Measurements from ENCODE around the gene DCC. TPM values are rescaled to one million over a fixed set of nuclear protein-coding genes. Genes with fewer than 3 reads are reported as not detected.

DCC gene
- polyA plus RNA-seq, 1 of the 3 experiments (the other 2 are of a cell fraction) = 0.20 TPM

DNA sequence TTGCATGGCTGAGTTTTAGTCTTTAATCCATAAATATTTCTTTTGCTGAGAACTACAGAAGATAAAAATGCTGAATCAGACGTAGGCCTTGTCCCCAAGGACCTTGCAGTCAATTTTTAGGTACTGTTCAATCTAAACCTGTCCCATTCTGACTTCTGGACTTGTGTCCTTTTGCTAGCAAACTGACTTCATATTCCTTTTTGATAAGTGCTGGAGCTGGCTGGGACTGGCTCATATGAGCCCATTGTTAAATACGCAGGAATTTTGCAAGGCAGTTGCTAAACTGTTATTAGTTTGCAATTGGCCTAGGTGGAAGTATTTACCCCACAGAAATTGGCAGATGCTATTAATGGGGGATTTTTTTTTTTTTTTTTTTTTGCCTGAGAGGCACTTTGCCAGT, 941.4 kb downstream of the DCC start:
- H3K4me1 ChIP-seq (ENCODE audit: control insufficient read depth in 1 of 2, insufficient read depth in 2 of 2, low read depth in 1 of 2, low read length in 1 of 2) = no peaks in the 10 kb centered on the region
- H3K9me3 ChIP-seq = no peaks in the 10 kb centered on the region; the same call in none of the 2 replicates
- no peak overlapping the region for H3K4me2 ChIP-seq
- H4K20me1 ChIP-seq (ENCODE audit: insufficient read depth) = no peaks in the 10 kb centered on the region
- no peak for DNase-seq
- no peaks in the 10 kb centered on the region for H3F3A ChIP-seq (replicated peaks; ENCODE audit: insufficient read depth)
- no peaks in the 10 kb centered on the region for H3K27me3 ChIP-seq (ENCODE audit: insufficient read depth)
- 31% methylated on average over 2 of the region's 2 CpGs for WGBS (ENCODE audit: low lambda C conversion rate)
- POLR2A ChIA-PET = no interaction called here
- no peak overlapping the region for H2AFZ ChIP-seq (ENCODE audit: low read depth)
- CTCF ChIA-PET = no interaction called here
- H3K79me2 ChIP-seq (ENCODE audit: insufficient read depth) = no peaks in the 10 kb centered on the region
- no peak overlapping the region for H3K27ac ChIP-seq (ENCODE audit: low read depth in 2 of 2, low read length in 1 of 2)
- no peak for TF ChIP-seq ELF1 (IDR thresholded peaks at IDR 0.05)
- TF ChIP-seq, protein P1, sequence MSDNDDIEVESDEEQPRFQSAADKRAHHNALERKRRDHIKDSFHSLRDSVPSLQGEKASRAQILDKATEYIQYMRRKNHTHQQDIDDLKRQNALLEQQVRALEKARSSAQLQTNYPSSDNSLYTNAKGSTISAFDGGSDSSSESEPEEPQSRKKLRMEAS (IDR thresholded peaks at IDR 0.05; ENCODE audit: low read depth) = no peak
- TF ChIP-seq FOSL2 (IDR thresholded peaks at IDR 0.05; ENCODE audit: borderline replicate concordance, low read depth) = no peak
- TF ChIP-seq SIN3A (IDR thresholded peaks at IDR 0.05; ENCODE audit: borderline replicate concordance, low read depth, low read length) = no peak
- no peak for TF ChIP-seq FOXJ3 (CRISPR knock-in tag; IDR thresholded peaks at IDR 0.05)
- no peak for TF ChIP-seq TAF1 (IDR thresholded peaks at IDR 0.05; ENCODE audit: borderline replicate concordance, low read depth, low read length)
- TF ChIP-seq, protein P2, sequence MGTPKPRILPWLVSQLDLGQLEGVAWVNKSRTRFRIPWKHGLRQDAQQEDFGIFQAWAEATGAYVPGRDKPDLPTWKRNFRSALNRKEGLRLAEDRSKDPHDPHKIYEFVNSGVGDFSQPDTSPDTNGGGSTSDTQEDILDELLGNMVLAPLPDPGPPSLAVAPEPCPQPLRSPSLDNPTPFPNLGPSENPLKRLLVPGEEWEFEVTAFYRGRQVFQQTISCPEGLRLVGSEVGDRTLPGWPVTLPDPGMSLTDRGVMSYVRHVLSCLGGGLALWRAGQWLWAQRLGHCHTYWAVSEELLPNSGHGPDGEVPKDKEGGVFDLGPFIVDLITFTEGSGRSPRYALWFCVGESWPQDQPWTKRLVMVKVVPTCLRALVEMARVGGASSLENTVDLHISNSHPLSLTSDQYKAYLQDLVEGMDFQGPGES (IDR thresholded peaks at IDR 0.05; ENCODE audit: low read depth, low read length) = no peak
- no peaks in the 10 kb centered on the region for H3K36me3 ChIP-seq (replicated peaks in 1 of 2; ENCODE audit: control insufficient read depth in 1 of 2, insufficient read depth in 2 of 2, low read length in 1 of 2)
- H3K9ac ChIP-seq = no peak overlapping the region
- no peak overlapping the region for H3K4me3 ChIP-seq (ENCODE audit: low read depth in 2 of 2, low read length in 1 of 2)
- H3K9me2 ChIP-seq = no peaks in the 10 kb centered on the region

DNA sequence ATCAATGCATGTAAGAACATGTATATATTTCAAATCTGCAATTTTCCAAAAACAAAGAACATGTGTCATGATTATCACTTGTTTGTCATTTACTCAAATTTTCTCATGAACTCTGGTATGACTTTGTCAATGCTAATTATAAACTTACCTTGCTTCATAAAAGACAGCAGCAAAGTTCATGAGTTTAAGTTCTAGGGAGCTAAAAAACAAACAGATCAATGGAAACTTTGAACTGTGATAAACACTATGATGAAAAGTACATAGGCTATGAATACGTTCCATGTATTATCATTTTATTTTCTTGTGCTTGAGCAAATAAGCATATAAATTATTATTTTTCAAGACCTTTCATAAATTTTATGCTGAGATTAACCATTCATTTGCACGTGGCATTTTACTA, 943.7 kb downstream of the DCC start:
- 24% methylated on average over 2 of the region's 2 CpGs for WGBS (ENCODE audit: low lambda C conversion rate)
- Histone ChIP-seq H3K9me3 (no peaks in the 10 kb centered on the region; the same call in none of the 2 replicates), H3K36me3 (replicated peaks in 1 of 2; ENCODE audit: control insufficient read depth in 1 of 2, insufficient read depth in 2 of 2, low read length in 1 of 2) (no peaks in the 10 kb centered on the region), H3K27me3 (ENCODE audit: insufficient read depth) (no peaks in the 10 kb centered on the region), H3K4me2 (no peak overlapping the region), H4K20me1 (ENCODE audit: insufficient read depth) (no peaks in the 10 kb centered on the region), H3K4me1 (ENCODE audit: control insufficient read depth in 1 of 2, insufficient read depth in 2 of 2, low read depth in 1 of 2, low read length in 1 of 2) (no peaks in the 10 kb centered on the region), H3K27ac (ENCODE audit: low read depth in 2 of 2, low read length in 1 of 2) (no peak overlapping the region), H3F3A (replicated peaks; ENCODE audit: insufficient read depth) (no peaks in the 10 kb centered on the region), H3K9ac (no peak overlapping the region), H2AFZ (ENCODE audit: low read depth) (no peak overlapping the region), H3K4me3 (ENCODE audit: low read depth in 2 of 2, low read length in 1 of 2) (no peak overlapping the region), H3K9me2 (no peaks in the 10 kb centered on the region), H3K79me2 (ENCODE audit: insufficient read depth) (no peaks in the 10 kb centered on the region)
- TF ChIP-seq TAF1 (IDR thresholded peaks at IDR 0.05; ENCODE audit: borderline replicate concordance, low read depth, low read length) (no peak), RAD21 (IDR thresholded peaks at IDR 0.05; ENCODE audit: low read length) (no peak), FOXM1 (IDR thresholded peaks at IDR 0.05; ENCODE audit: low read depth) (no peak), GABPA (IDR thresholded peaks at IDR 0.05; ENCODE audit: low read depth) (no peak), MXI1 (IDR thresholded peaks at IDR 0.05; ENCODE audit: low read depth, low read length) (no peak), SIN3A (IDR thresholded peaks at IDR 0.05; ENCODE audit: borderline replicate concordance, low read depth, low read length) (no peak), CHD2 (IDR thresholded peaks at IDR 0.05; ENCODE audit: low read length, partially characterized antibody) (no peak), RXRA (IDR thresholded peaks at IDR 0.05; ENCODE audit: borderline replicate concordance, low read depth) (no peak), NFIC (IDR thresholded peaks at IDR 0.05; ENCODE audit: borderline replicate concordance) (no peak), RFX5 (IDR thresholded peaks at IDR 0.05; ENCODE audit: low read length) (no peak), YY1 (IDR thresholded peaks at IDR 0.05; ENCODE audit: low read depth) (no peak), FOXJ3 (CRISPR knock-in tag; IDR thresholded peaks at IDR 0.05) (no peak), EP300 (IDR thresholded peaks at IDR 0.05; ENCODE audit: borderline replicate concordance in 1 of 2, low read depth in 1 of 2, low read length in 1 of 2) (no peak), RCOR1 (IDR thresholded peaks at IDR 0.05; ENCODE audit: low read length) (no peak), EZH2phosphoT487 (IDR thresholded peaks at IDR 0.05; ENCODE audit: borderline replicate concordance, low read depth) (no peak)
- TF ChIP-seq, protein P3, sequence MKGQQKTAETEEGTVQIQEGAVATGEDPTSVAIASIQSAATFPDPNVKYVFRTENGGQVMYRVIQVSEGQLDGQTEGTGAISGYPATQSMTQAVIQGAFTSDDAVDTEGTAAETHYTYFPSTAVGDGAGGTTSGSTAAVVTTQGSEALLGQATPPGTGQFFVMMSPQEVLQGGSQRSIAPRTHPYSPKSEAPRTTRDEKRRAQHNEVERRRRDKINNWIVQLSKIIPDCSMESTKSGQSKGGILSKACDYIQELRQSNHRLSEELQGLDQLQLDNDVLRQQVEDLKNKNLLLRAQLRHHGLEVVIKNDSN (IDR thresholded peaks at IDR 0.05; ENCODE audit: borderline replicate concordance, low read depth) = no peak
- TF ChIP-seq, protein P4, sequence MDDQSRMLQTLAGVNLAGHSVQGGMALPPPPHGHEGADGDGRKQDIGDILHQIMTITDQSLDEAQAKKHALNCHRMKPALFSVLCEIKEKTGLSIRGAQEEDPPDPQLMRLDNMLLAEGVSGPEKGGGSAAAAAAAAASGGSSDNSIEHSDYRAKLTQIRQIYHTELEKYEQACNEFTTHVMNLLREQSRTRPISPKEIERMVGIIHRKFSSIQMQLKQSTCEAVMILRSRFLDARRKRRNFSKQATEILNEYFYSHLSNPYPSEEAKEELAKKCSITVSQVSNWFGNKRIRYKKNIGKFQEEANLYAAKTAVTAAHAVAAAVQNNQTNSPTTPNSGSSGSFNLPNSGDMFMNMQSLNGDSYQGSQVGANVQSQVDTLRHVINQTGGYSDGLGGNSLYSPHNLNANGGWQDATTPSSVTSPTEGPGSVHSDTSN (IDR thresholded peaks at IDR 0.05) = no peak
- TF ChIP-seq, protein P5, sequence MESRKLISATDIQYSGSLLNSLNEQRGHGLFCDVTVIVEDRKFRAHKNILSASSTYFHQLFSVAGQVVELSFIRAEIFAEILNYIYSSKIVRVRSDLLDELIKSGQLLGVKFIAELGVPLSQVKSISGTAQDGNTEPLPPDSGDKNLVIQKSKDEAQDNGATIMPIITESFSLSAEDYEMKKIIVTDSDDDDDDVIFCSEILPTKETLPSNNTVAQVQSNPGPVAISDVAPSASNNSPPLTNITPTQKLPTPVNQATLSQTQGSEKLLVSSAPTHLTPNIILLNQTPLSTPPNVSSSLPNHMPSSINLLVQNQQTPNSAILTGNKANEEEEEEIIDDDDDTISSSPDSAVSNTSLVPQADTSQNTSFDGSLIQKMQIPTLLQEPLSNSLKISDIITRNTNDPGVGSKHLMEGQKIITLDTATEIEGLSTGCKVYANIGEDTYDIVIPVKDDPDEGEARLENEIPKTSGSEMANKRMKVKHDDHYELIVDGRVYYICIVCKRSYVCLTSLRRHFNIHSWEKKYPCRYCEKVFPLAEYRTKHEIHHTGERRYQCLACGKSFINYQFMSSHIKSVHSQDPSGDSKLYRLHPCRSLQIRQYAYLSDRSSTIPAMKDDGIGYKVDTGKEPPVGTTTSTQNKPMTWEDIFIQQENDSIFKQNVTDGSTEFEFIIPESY (IDR thresholded peaks at IDR 0.05; ENCODE audit: borderline replicate concordance, low read depth) = no peak
- TF ChIP-seq, protein P2 (IDR thresholded peaks at IDR 0.05; ENCODE audit: low read depth, low read length) = no peak
- CTCF ChIA-PET = interaction anchor here (1.3 kb wide), 1 partner anchor 13 kb away, joined by 3 read pairs; no protein-coding TSS in a partner anchor
- POLR2A ChIA-PET = no interaction called here
- no peak for DNase-seq
